ENCODE results near the gene FNDC10. TPM values are rescaled to one million over a fixed set of nuclear protein-coding genes. Genes with fewer than 3 reads are reported as not detected.
A peak's percentile ranks its signal among the peaks of the same experiment; 100 is the strongest.

FNDC10 gene
- total RNA-seq, 2 donors from 2014 or later = 2.9 to 4.2 TPM

DNA sequence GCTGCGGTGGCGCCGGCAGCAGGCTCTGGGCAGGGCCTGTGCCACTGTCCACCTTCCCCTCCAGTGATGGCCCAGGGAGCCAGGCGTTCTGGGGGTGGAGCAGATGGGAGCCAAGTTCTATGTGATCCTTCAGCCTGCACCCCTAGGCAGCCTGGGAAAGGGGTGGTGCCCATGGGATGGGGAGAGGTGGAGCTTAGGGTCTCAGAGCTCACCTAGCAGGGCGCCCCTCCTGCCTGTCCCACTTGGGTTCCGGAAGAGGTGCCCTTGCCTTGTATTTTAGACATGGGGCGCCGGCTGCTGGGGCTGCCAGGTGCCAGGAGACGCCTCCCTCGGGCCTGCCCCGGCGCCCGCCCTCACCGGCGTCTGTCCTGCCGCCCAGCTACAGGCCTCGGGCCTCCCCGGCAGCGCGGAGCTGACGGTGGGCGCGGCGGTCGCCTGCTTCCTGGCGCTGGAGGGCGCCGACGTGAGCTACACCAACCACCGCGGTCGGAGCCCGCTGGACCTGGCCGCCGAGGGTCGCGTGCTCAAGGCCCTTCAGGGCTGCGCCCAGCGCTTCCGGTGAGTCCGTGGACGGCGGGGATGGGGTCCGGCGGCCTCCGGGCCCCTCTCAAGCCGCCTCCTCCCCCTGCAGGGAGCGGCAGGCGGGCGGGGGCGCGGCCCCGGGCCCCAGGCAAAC is 29.0 kb upstream of the FNDC10 start:
- Histone ChIP-seq H3K9me3 (no peaks in the 10 kb centered on the region), H3K9ac (ENCODE audit: low read depth in 2 of 2, low read length in 2 of 2) (peak overlapping the region in 1 of 2 donors; percentile 27), H3K27me3 (peaks cover 19% of the 10 kb centered on the region), H3K36me3 (no peaks in the 10 kb centered on the region), H3K4me3 (peak overlapping the region; percentile 13), H3K4me1 (peaks cover 5% of the 10 kb centered on the region), H3K27ac (no peak overlapping the region)
- intact Hi-C loops (cut with DNase I) = no loop called here
- TF ChIP-seq, protein P1, sequence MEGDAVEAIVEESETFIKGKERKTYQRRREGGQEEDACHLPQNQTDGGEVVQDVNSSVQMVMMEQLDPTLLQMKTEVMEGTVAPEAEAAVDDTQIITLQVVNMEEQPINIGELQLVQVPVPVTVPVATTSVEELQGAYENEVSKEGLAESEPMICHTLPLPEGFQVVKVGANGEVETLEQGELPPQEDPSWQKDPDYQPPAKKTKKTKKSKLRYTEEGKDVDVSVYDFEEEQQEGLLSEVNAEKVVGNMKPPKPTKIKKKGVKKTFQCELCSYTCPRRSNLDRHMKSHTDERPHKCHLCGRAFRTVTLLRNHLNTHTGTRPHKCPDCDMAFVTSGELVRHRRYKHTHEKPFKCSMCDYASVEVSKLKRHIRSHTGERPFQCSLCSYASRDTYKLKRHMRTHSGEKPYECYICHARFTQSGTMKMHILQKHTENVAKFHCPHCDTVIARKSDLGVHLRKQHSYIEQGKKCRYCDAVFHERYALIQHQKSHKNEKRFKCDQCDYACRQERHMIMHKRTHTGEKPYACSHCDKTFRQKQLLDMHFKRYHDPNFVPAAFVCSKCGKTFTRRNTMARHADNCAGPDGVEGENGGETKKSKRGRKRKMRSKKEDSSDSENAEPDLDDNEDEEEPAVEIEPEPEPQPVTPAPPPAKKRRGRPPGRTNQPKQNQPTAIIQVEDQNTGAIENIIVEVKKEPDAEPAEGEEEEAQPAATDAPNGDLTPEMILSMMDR (IDR thresholded peaks at IDR 0.05) = no peak
- DNase-seq = no peak

DNA sequence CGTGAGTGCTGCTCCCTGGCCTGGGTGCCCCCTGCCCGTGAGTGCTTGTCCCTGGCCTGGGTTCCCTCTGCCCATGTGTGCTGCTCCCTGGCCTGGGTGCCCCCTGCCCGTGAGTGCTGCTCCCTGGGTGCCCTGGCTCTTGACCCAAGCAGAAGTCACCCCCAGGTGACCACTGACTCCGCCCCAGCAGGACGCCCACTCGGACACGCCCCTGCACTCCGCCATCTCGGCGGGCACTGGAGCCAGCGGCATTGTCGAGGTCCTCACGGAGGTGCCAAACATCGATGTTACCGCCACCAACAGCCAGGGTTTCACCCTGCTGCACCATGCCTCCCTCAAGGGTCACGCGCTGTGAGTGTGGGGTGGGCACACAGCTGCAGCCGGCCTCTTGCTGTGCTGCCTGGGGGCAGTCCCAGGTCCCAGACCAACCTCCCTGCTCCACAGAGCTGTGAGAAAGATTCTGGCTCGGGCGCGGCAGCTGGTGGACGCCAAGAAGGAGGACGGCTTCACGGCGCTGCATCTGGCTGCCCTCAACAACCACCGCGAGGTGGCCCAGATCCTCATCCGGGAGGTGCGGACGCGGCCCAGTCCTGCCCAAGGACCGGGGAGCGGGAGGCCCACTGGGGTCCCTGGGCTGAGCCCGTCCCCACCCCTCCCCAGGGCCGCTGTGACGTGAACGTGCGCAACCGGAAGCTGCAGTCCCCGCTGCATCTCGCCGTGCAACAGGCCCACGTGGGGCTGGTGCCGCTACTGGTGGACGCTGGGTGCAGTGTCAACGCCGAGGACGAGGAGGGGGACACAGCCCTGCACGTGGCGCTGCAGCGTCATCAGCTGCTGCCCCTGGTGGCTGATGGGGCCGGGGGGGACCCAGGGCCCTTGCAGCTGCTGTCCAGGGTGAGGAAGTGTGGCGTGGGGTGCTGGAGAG is 28.2 kb upstream of the FNDC10 start:
- peak overlapping the region in 1 of 2 donors; percentile 8 for H3K9ac ChIP-seq (ENCODE audit: low read depth in 2 of 2, low read length in 2 of 2)
- DNase-seq = no peak
- H3K36me3 ChIP-seq = no peaks in the 10 kb centered on the region
- H3K4me3 ChIP-seq = no peak overlapping the region
- peaks cover 19% of the 10 kb centered on the region for H3K27me3 ChIP-seq
- TF ChIP-seq, protein P1 (IDR thresholded peaks at IDR 0.05) = no peak
- H3K4me1 ChIP-seq = peaks cover 5% of the 10 kb centered on the region
- peak overlapping the region; percentile 32 for H3K27ac ChIP-seq
- H3K9me3 ChIP-seq = no peaks in the 10 kb centered on the region
- intact Hi-C loops (cut with DNase I) = no loop called here

DNA sequence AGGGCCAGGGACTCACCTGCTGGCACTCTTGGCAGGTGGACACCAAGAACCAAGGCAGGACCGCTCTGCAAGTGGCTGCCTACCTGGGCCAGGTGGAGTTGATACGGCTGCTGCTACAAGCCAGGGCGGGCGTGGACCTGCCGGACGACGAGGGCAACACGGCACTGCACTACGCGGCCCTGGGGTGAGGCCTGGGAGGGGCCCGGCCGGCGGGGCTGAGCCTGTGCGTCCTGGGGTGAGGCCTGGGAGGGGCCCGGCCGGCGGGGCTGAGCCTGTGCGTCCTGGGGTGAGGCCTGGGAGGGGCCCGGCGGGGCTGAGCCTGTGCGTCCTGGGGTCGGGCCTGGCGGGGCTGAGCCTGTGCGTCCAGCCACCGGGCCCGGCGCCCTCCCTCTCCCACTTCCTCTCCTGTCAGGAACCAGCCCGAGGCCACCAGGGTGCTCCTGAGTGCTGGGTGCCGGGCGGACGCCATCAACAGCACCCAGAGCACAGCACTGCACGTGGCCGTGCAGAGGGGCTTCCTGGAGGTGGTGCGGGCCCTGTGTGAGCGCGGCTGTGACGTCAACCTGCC is 27.4 kb upstream of the FNDC10 start:
- H3K27ac ChIP-seq = peak overlapping the region; percentile 72
- H3K36me3 ChIP-seq = no peaks in the 10 kb centered on the region
- no peak overlapping the region for H3K4me3 ChIP-seq
- H3K4me1 ChIP-seq = peaks cover 5% of the 10 kb centered on the region
- DNase-seq = peak; percentile 84
- intact Hi-C loops (cut with DNase I) = no loop called here
- peaks cover 19% of the 10 kb centered on the region for H3K27me3 ChIP-seq
- TF ChIP-seq, protein P1 (IDR thresholded peaks at IDR 0.05) = no peak
- no peaks in the 10 kb centered on the region for H3K9me3 ChIP-seq
- peak overlapping the region; percentile 43 to 51 for H3K9ac ChIP-seq (ENCODE audit: low read depth in 2 of 2, low read length in 2 of 2)

DNA sequence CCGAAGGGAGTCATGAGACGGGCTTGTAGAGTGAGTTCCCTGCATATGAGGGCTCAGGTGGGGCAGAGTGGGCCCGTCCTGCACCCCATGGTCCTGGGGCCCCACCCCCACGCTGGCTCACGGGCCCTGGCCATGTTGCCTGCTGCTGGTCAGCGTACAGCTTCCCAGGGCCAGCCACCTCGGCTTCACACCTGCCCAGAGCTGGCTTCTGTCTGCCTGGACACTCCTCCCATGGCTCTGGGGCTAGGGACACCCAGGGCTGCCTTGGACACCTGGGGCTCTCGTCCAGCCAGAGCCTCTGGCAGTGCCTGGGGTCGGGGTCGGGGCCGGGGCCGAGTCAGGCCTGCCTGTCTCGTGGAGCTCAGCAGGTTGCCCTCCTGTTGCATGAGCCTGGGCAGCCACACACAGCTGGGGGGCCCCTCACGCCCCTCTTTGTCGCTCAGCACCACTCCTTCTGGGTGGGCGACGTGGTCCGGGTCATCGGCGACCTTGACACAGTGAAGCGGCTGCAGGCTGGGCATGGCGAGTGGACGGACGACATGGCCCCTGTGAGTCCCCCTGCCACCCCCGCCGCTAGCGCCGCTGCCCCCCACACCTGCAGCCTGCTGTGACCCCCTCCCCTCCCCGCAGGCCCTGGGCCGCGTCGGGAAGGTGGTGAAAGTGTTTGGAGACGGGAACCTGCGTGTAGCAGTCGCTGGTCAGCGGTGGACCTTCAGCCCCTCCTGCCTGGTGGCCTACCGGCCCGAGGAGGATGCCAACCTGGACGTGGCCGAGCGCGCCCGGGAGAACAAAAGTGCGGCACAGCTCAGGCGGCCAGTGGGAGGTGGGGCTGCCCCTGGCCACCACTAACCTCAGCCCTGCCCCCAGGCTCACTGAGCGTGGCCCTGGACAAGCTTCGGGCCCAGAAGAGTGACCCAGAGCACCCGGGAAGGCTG is 26.5 kb upstream of the FNDC10 start:
- H3K4me1 ChIP-seq = peaks cover 5% of the 10 kb centered on the region
- no peak for DNase-seq

More for the DNA sequence above, 26.5 kb upstream of the FNDC10 start:
- Histone ChIP-seq H3K9ac (ENCODE audit: low read depth in 2 of 2, low read length in 2 of 2) (peak overlapping the region; percentile 43 to 51), H3K4me3 (no peak overlapping the region), H3K9me3 (no peaks in the 10 kb centered on the region), H3K27me3 (peaks cover 11% of the 10 kb centered on the region), H3K27ac (peak overlapping the region; percentile 72), H3K36me3 (no peaks in the 10 kb centered on the region)
- TF ChIP-seq, protein P1 (IDR thresholded peaks at IDR 0.05) = no peak
- intact Hi-C loops (cut with DNase I) = no loop called here
